OCI-LY3 (cell line): ENCODE data around the gene ECHDC1.

ENCODE experiments used
- H2AFZ ChIP-seq: fragments of 200-600, 300-600 bp; shearing (Covaris generic); 2 replicates; pipeline ENCODE4 v1.6.0; 2014; ENCODE audit warnings: antibody characterized with exemption, low read depth, low read length
- H3K27ac ChIP-seq: fragments of 200-600, 300-600 bp; sonication (generic); 2 replicates; pipeline ENCODE4 v1.5.1; 2014; ENCODE audit warnings: mild to moderate bottlenecking, low read length, moderate library complexity, mixed read lengths
- H3K27me3 ChIP-seq: fragments of 200-600, 300-600 bp; sonication (generic); 2 replicates; pipeline ENCODE4 v1.6.1; 2014; ENCODE audit warnings: low read depth, low read length, mixed read lengths
- H3K36me3 ChIP-seq: fragments of 200-600, 300-600 bp; sonication (generic); replicated peaks from 2 replicates; pipeline ENCODE3; 2014; ENCODE audit warnings: low read depth, low read length, mixed read lengths
- H3K4me1 ChIP-seq: fragments of 300-600, 200-600 bp; sonication (generic); 2 replicates; pipeline ENCODE4 v1.6.1; 2014; ENCODE audit warnings: low read length, mixed read lengths
- H3K4me2 ChIP-seq: fragments of 200-600, 300-600 bp; sonication (generic); 2 replicates; pipeline ENCODE4 v1.6.1; 2014; ENCODE audit warnings: low read length, mixed read lengths
- H3K4me3 ChIP-seq: fragments of 300-600, 200-600 bp; sonication (generic); 2 replicates; pipeline ENCODE4 v1.5.1; 2014; ENCODE audit warnings: antibody characterized with exemption, mild to moderate bottlenecking, low read length, moderate library complexity
- H3K79me2 ChIP-seq: fragments of 300-600, 200-600 bp; shearing (Covaris generic); 2 replicates; pipeline ENCODE4 v1.6.1; 2014; ENCODE audit warnings: mild to moderate bottlenecking, low read length, mixed read lengths
- H3K9ac ChIP-seq: fragments of 300-600, 200-600 bp; shearing (Covaris generic); 2 replicates; pipeline ENCODE4 v1.6.0; 2014; ENCODE audit warnings: mild to moderate bottlenecking, low read length, moderate library complexity
- H3K9me3 ChIP-seq: fragments of 200-600, 300-600 bp; shearing (Covaris generic); 2 replicates; pipeline ENCODE4 v1.6.1; 2014; ENCODE audit warnings: low read length, mixed read lengths; ENCODE audit not compliant: insufficient read depth
- H4K20me1 ChIP-seq: fragments of 200-600, 300-600 bp; sonication (generic); 2 replicates; pipeline ENCODE4 v1.6.1; 2016; ENCODE audit warnings: low read length, mixed read lengths; ENCODE audit not compliant: insufficient read depth
- EZH2phosphoT487 ChIP-seq: fragments of 200-600 bp; shearing (Covaris generic); IDR thresholded peaks from 2 replicates; pipeline ENCODE4 v1.6.1; 2018; ENCODE audit warnings: antibody characterized with exemption, mixed run types, low read depth
- TF ChIP-seq, protein P1 (sequence below): fragments of 200-600, 300-600 bp; sonication (generic); IDR thresholded peaks from 2 replicates; pipeline ENCODE4 v1.5.1; 2014; ENCODE audit warnings: antibody characterized with exemption, low read length, low read depth

Gene ECHDC1

DNA sequence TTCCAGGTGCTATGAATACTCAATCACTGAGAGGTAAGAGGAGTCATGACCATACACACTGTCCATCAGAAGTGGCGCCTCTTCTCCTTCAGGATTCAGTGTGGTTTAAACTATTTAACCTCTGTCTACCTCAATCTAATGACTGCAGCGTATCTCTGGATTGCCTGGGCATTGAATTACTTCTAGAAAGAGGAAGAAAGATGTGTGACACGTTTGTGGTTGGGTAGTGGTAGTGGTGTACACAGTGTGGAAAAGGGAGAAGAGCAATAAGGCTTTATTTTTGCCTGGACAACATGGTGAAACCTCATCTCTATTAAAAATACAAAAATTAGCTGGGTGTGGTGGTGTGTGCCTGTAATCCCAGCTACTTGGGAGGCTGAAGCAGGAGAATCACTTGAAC, 38.0 kb upstream of the ECHDC1 start:
- Histone ChIP-seq H3K27me3 (no peaks in the 10 kb centered on the region), H3K9ac (no peak overlapping the region), H3K4me3 (no peak overlapping the region), H3K79me2 (no peaks in the 10 kb centered on the region), H3K4me1 (peaks cover 6% of the 10 kb centered on the region), H3K9me3 (no peaks in the 10 kb centered on the region), H3K27ac (no peak overlapping the region), H3K36me3 (no peaks in the 10 kb centered on the region), H3K4me2 (no peak overlapping the region), H4K20me1 (no peaks in the 10 kb centered on the region), H2AFZ (no peak overlapping the region)
- TF ChIP-seq EZH2phosphoT487, result no peak
- TF ChIP-seq, protein P1, sequence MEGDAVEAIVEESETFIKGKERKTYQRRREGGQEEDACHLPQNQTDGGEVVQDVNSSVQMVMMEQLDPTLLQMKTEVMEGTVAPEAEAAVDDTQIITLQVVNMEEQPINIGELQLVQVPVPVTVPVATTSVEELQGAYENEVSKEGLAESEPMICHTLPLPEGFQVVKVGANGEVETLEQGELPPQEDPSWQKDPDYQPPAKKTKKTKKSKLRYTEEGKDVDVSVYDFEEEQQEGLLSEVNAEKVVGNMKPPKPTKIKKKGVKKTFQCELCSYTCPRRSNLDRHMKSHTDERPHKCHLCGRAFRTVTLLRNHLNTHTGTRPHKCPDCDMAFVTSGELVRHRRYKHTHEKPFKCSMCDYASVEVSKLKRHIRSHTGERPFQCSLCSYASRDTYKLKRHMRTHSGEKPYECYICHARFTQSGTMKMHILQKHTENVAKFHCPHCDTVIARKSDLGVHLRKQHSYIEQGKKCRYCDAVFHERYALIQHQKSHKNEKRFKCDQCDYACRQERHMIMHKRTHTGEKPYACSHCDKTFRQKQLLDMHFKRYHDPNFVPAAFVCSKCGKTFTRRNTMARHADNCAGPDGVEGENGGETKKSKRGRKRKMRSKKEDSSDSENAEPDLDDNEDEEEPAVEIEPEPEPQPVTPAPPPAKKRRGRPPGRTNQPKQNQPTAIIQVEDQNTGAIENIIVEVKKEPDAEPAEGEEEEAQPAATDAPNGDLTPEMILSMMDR, result no peak

DNA sequence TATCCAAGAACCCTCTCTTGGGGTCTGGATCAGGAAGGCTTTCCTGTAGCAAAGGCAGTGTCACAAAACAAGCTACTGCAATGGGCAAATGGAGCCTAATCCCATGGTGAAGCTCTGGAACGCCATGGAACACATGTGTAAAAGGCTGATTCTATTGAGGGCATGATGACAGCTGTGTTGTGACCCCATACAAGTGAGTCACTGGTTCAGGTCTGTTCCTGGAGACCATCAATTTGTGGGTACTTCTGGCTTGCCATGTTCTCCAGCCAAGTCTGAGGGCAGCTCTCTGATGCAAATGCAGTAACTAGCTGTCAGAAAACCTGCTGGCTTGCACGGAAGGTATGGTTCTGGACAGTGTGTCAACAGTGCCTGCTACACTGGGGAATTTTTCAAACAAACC, 33.3 kb upstream of the ECHDC1 start:
- no peaks in the 10 kb centered on the region for H4K20me1 ChIP-seq
- no peaks in the 10 kb centered on the region for H3K9me3 ChIP-seq
- no peaks in the 10 kb centered on the region for H3K27me3 ChIP-seq
- no peak for TF ChIP-seq EZH2phosphoT487
- TF ChIP-seq, protein P1, result no peak
- H3K27ac ChIP-seq, result no peak overlapping the region
- H3K4me1 ChIP-seq, result no peaks in the 10 kb centered on the region
- H3K4me2 ChIP-seq, result no peak overlapping the region
- no peaks in the 10 kb centered on the region for H3K79me2 ChIP-seq
- no peak overlapping the region for H3K9ac ChIP-seq
- no peak overlapping the region for H2AFZ ChIP-seq
- no peaks in the 10 kb centered on the region for H3K36me3 ChIP-seq
- no peak overlapping the region for H3K4me3 ChIP-seq

DNA sequence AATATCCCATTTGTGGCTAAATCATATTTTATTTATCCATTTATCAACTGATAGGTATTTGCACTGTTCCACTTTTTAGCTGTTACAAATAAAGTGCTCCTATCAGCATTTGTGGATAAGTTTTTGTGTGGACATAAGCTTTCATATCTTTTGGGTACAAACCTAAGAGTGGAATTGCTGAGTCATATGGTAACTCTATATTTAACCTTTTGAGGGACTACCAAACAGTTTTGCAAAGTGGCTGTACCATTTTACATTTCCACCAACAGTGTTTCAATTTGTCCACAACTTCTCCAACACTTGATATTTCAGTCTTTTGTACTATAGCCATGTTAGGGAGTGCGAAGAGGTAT, 23.6 kb upstream of the ECHDC1 start:
- no peak overlapping the region for H3K27ac ChIP-seq
- no peaks in the 10 kb centered on the region for H4K20me1 ChIP-seq
- H2AFZ ChIP-seq, result no peak overlapping the region
- H3K9me3 ChIP-seq, result no peaks in the 10 kb centered on the region
- no peak overlapping the region for H3K9ac ChIP-seq
- no peak overlapping the region for H3K4me3 ChIP-seq
- H3K36me3 ChIP-seq, result no peaks in the 10 kb centered on the region
- TF ChIP-seq EZH2phosphoT487, result no peak
- TF ChIP-seq, protein P1, result no peak
- H3K27me3 ChIP-seq, result no peaks in the 10 kb centered on the region
- H3K4me1 ChIP-seq, result no peaks in the 10 kb centered on the region
- no peak overlapping the region for H3K4me2 ChIP-seq
- H3K79me2 ChIP-seq, result no peaks in the 10 kb centered on the region

DNA sequence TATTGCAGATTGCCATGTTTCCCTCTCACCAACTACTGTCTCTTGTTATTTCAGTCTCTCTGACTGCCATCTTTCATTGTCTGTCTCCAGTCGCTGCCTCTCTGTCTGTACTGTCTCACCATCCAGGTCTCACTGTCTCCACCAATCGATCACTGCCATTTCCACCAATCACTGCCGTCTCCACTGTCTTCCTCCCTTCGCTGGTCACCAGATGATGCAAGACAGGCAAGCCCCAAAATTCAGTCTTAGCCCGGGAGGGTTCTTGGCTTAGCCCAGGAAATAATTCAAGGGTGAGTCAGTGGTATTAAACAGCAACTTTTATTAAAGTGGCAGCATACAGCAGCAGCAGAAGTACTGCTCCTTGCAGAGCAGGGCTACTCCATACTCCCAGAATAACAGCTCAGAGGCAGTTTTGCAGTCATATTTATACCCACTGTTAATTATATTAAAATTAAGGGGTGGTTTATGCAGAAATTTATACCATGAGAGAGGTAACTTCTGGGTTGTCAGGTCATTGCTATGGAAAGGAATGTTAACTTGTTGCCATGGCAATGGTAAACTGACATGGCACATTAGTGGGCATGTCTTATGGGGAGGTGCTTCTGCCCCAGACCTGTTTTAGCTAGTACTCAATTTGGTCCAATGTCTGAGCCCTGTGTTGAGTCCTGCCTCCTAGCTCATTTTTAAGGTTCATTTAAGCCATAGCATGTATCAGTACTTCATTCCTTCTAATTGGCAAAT, 23.0 kb upstream of the ECHDC1 start:
- no peak overlapping the region for H3K4me2 ChIP-seq
- no peak for TF ChIP-seq EZH2phosphoT487
- TF ChIP-seq, protein P1, result no peak
- H3K79me2 ChIP-seq, result no peaks in the 10 kb centered on the region
- H4K20me1 ChIP-seq, result no peaks in the 10 kb centered on the region
- no peak overlapping the region for H3K4me3 ChIP-seq
- H3K27me3 ChIP-seq, result no peaks in the 10 kb centered on the region
- no peak overlapping the region for H3K27ac ChIP-seq
- H3K9me3 ChIP-seq, result no peaks in the 10 kb centered on the region
- no peaks in the 10 kb centered on the region for H3K36me3 ChIP-seq
- H3K4me1 ChIP-seq, result no peaks in the 10 kb centered on the region
- no peak overlapping the region for H3K9ac ChIP-seq
- no peak overlapping the region for H2AFZ ChIP-seq
